Erythroblast (primary cell): ENCODE data around the gene CACNA1E.

Experiments
- GATA1 ChIP-seq: IDR thresholded peaks from 2 replicates; pipeline ENCODE4 v1.6.1; 2011; ENCODE audit warnings: low read depth, mild to moderate bottlenecking, control low read depth, low read length, moderate library complexity
- POLR2A ChIP-seq: IDR thresholded peaks from 2 replicates; pipeline ENCODE4 v1.6.1; 2011; ENCODE audit warnings: mild to moderate bottlenecking, low read length

GRCh38 chr1:181743878-181744312, 260.6 kb downstream of the CACNA1E start:
- TF ChIP-seq POLR2A, result no peak
- TF ChIP-seq GATA1, result no peak
